Gastrocnemius medialis (tissue), 4 donors: ENCODE measurements around the gene ITIH5. TPM values are rescaled to one million over a fixed set of nuclear protein-coding genes. Genes with fewer than 3 reads are reported as not detected.

Experiments used
- ATAC-seq, 2 donors: fragments of 150-250 bp; one replicate each; pipeline ENCODE4 v1.9.1; 2016
- DNase-seq, 2 donors: peaks; one replicate each; pipeline ENCODE4 v3.0.0-alpha.2; 2019
- H3K27ac ChIP-seq, 4 donors: fragments of 200-600 bp; sonication (generic); 1 replicate in 1 of 4; 2 replicates in 3 of 4; pipeline ENCODE4 v1.5.1; 2016 to 2018; ENCODE audit warnings: mild to moderate bottlenecking in 2 of 4, moderate library complexity in 1 of 4
- H3K27me3 ChIP-seq, 3 donors: fragments of 200-600 bp; sonication (generic) in 2 of 3; 1 replicate in 1 of 3; 2 replicates in 2 of 3; pipeline versions ENCODE4 v1.5.1 to v1.6.0; 2016 to 2019; ENCODE audit warnings: mild to moderate bottlenecking in 1 of 3, moderate library complexity in 1 of 3
- H3K36me3 ChIP-seq, 2 donors: fragments of 200-600 bp; sonication (generic) in 1 of 2; one replicate each; pipeline ENCODE4 v1.5.1; 2017 to 2018
- H3K4me1 ChIP-seq, 2 donors: fragments of 200-600 bp; sonication (generic) in 1 of 2; one replicate each; pipeline ENCODE4 v1.5.1; 2016 to 2017; ENCODE audit warnings: mild to moderate bottlenecking in 2 of 2
- H3K4me3 ChIP-seq, 4 donors: fragments of 200-600 bp; sonication (generic) in 3 of 4; 1 replicate in 1 of 4; 2 replicates in 3 of 4; pipeline ENCODE4 v1.5.1; 2016 to 2019; ENCODE audit warnings: mild to moderate bottlenecking in 2 of 4
- H3K9me3 ChIP-seq, 3 donors: fragments of 200-600 bp; sonication (generic) in 2 of 3; 1 replicate in 1 of 3; 2 replicates in 2 of 3; pipeline ENCODE4 v1.5.1; 2016 to 2019
- POLR2A ChIP-seq, 2 donors: fragments of 450-650 bp; IDR thresholded peaks; one replicate each; pipeline ENCODE4 v1.6.1; 2017; ENCODE audit warnings: antibody characterized with exemption in 2 of 2, mild to moderate bottlenecking in 2 of 2, moderate library complexity in 2 of 2
- in situ Hi-C, 4 donors: fragments of 200-750 bp; cut with MboI; loops; one replicate each; pipeline versions ENCODE4 v1.15.0 to v1.8.0; 2017; ENCODE audit warnings: low sequenced_read_pairs in 4 of 4
- intact Hi-C: fragments of 100-400 bp; cut with DNase I; formaldehyde crosslinking; loops from one replicate; pipeline ENCODE4 v1.15.1; 2023; ENCODE audit warnings: low total_unique reads
- total RNA-seq, 4 donors: library from RNA; depleted of rRNA; stranded (reverse); fragments of >200 nt; gene quantifications; one replicate each; pipeline versions ENCODE4 v1.1.0 to v1.2.3, GENCODE V29; 2016
- TF ChIP-seq, protein P1 (sequence below), 5 experiments: fragments of 450-650 bp in 3 of 5; fragments of 200-600 bp in 2 of 5; sonication (generic) in 2 of 5; IDR thresholded peaks in 4 of 5; conservative IDR thresholded peaks in 1 of 5; 1 replicate in 4 of 5; 2 replicates in 1 of 5; pipeline ENCODE4 v1.5.1; 2016 to 2019; ENCODE audit warnings: antibody characterized with exemption in 5 of 5, mild to moderate bottlenecking in 3 of 5, moderate library complexity in 3 of 5

Gene ITIH5
- total RNA-seq, 4 donors from 2014 or later: 3.9 to 14.0 (median 6.9) TPM

DNA sequence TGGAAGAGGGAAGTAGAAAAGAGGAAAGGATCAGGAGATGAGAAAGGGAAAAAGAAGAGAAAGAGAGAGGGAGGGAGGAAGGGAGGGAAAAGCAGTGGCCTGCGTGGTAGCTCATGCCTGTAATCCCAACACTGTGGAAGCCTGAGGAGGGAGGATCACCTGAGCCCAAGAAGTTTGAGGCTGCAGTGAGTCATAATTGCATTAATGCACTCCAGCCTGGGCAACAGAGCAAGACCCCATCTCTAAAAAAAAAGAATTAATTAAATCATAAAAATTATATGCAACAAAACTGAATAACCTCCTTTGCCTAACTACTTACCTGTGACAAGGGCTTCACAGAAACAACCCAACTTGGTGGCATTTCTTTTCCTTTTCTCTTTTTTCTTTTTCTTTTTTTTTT, 148.1 kb downstream of the ITIH5 start:
- no peak for ATAC-seq
- Histone ChIP-seq H3K4me1 (no peaks in the 10 kb centered on the region), H3K9me3 (no peaks in the 10 kb centered on the region), H3K4me3 (no peak overlapping the region), H3K36me3 (no peaks in the 10 kb centered on the region), H3K27me3 (peaks cover 6 to 14% (median 13%) of the 10 kb centered on the region in 3 donors), H3K27ac (no peak overlapping the region)
- no peak for DNase-seq
- intact Hi-C loops (no loop called here), in situ Hi-C loops (no loop called here)
- TF ChIP-seq POLR2A (IDR thresholded peaks at IDR 0.05): no peak
- TF ChIP-seq, protein P1, sequence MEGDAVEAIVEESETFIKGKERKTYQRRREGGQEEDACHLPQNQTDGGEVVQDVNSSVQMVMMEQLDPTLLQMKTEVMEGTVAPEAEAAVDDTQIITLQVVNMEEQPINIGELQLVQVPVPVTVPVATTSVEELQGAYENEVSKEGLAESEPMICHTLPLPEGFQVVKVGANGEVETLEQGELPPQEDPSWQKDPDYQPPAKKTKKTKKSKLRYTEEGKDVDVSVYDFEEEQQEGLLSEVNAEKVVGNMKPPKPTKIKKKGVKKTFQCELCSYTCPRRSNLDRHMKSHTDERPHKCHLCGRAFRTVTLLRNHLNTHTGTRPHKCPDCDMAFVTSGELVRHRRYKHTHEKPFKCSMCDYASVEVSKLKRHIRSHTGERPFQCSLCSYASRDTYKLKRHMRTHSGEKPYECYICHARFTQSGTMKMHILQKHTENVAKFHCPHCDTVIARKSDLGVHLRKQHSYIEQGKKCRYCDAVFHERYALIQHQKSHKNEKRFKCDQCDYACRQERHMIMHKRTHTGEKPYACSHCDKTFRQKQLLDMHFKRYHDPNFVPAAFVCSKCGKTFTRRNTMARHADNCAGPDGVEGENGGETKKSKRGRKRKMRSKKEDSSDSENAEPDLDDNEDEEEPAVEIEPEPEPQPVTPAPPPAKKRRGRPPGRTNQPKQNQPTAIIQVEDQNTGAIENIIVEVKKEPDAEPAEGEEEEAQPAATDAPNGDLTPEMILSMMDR (IDR thresholded peaks at IDR 0.05 in 4 of 5, conservative IDR thresholded peaks at IDR 0.05 in 1 of 5): no peak

DNA sequence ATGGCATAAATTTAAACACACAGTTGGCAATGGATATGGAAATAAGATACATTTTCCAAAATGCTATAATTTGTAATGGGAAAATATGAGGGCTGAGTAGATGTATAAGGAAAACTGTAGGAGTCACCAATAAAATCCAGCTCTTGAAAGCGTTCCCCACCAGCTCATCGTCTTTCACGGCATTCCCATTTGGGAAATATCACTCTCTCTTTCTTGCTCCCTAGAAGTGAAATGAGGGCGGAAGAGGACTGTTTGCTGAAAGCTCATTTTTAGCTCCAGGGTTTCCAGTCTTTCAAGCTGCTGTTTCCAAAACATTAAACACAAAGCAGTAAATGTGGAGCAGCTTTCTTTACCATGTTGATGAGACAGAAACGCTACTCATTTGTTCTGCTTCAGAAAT, 151.3 kb downstream of the ITIH5 start:
- no peak overlapping the region for H3K4me3 ChIP-seq

DNA sequence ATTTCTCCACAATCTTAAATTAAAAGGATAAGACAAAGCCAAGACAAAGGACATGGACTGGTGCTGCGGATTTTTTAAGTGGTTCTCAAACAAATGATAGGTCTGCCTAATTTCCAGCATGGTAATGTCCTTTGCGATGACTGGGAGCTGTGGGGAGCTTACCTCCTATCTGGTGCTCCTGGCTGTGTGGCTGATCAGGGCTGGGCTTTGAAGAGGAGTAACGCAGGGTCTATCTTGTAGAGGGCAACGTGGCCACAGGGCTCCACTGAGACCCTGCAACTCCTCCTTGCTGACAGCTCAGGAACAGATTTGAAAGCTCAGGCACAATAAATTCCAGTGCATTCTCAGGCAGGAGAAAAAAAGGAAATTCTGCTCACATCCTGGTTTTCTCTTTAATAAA, 152.8 kb downstream of the ITIH5 start:
- Histone ChIP-seq H3K9me3 (no peaks in the 10 kb centered on the region), H3K27ac (no peak overlapping the region), H3K36me3 (no peaks in the 10 kb centered on the region), H3K4me1 (no peaks in the 10 kb centered on the region), H3K4me3 (no peak overlapping the region), H3K27me3 (peaks cover 6 to 12% (median 9%) of the 10 kb centered on the region in 3 donors)
- DNase-seq: no peak
- in situ Hi-C loops: no loop called here
- intact Hi-C loops: no loop called here
- ATAC-seq: no peak
- TF ChIP-seq, protein P1 (IDR thresholded peaks at IDR 0.05 in 4 of 5, conservative IDR thresholded peaks at IDR 0.05 in 1 of 5): no peak
- no peak for TF ChIP-seq POLR2A (IDR thresholded peaks at IDR 0.05)

More for the DNA sequence above, 151.3 kb downstream of the ITIH5 start:
- Histone ChIP-seq H3K4me1 (no peaks in the 10 kb centered on the region), H3K27me3 (peaks cover 6 to 12% (median 9%) of the 10 kb centered on the region in 3 donors), H3K27ac (no peak overlapping the region), H3K36me3 (no peaks in the 10 kb centered on the region), H3K9me3 (no peaks in the 10 kb centered on the region)
- intact Hi-C loops: no loop called here
- TF ChIP-seq POLR2A (IDR thresholded peaks at IDR 0.05): no peak
- TF ChIP-seq, protein P1 (IDR thresholded peaks at IDR 0.05 in 4 of 5, conservative IDR thresholded peaks at IDR 0.05 in 1 of 5): no peak
- in situ Hi-C loops: no loop called here
- no peak for DNase-seq
- no peak for ATAC-seq

DNA sequence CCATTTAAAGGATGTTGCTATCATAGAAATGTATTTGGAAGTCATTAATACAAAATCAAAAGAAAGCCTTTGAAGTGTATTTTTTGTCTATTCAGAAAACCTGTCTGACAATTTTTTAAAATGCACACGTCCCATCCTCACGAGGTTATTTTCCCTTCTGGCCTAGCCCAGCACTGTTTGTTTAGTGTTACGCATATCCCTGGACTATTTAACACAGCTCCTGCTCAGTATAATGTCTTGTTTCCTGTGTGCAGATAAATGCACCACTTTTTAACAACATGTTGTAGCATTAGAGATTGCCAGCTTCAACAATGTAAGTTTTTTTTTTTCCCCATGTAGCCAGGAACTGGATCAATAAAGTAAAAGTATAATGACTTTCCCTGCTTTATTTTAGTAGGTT, 153.3 kb downstream of the ITIH5 start:
- in situ Hi-C loops: no loop called here

DNA sequence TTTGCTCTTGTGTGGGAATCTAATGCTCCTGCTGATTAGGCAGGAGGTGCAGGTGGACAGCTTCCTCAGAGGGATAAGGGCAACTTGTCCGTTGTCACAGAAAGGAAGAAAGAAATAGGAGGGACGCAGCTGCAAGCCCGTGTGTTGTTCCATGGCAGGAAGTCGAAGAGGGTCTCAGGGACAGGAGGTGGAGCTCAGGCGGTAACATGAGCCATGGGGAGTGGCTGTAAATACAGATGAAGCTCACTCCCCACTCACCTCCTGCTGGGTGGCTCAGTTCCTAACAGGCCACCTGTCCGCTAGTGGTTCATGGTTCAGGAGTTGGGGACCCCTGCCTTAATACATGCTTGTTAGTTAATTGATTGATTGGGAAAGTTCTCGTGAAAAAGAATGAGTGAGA, 154.3 kb downstream of the ITIH5 start:
- intact Hi-C loops (no loop called here), in situ Hi-C loops (no loop called here)
- no peak overlapping the region for H3K4me3 ChIP-seq
- H3K9me3 ChIP-seq: no peaks in the 10 kb centered on the region
- no peak for TF ChIP-seq POLR2A (IDR thresholded peaks at IDR 0.05)
- TF ChIP-seq, protein P1 (IDR thresholded peaks at IDR 0.05 in 4 of 5, conservative IDR thresholded peaks at IDR 0.05 in 1 of 5): no peak
- peaks cover 6 to 12% (median 8%) of the 10 kb centered on the region in 3 donors for H3K27me3 ChIP-seq
- no peaks in the 10 kb centered on the region for H3K36me3 ChIP-seq
- DNase-seq (no peak), ATAC-seq (no peak)
- H3K27ac ChIP-seq: no peak overlapping the region
- no peaks in the 10 kb centered on the region for H3K4me1 ChIP-seq

More for the DNA sequence above, 153.3 kb downstream of the ITIH5 start:
- H3K27me3 ChIP-seq: peaks cover 6 to 12% (median 9%) of the 10 kb centered on the region in 3 donors
- no peaks in the 10 kb centered on the region for H3K4me1 ChIP-seq
- TF ChIP-seq POLR2A (IDR thresholded peaks at IDR 0.05): no peak
- ATAC-seq: no peak
- no peak overlapping the region for H3K4me3 ChIP-seq
- no peak overlapping the region for H3K27ac ChIP-seq
- no peaks in the 10 kb centered on the region for H3K36me3 ChIP-seq
- DNase-seq: no peak
- H3K9me3 ChIP-seq: no peaks in the 10 kb centered on the region
- intact Hi-C loops: no loop called here
